K562 (cell line): Measurements from ENCODE around the gene POTEF. TPM values are rescaled to one million over a fixed set of nuclear protein-coding genes. Genes with fewer than 3 reads are reported as not detected.
"Not testable (repeated sequence)": the region's sequence is repeated elsewhere in the genome, so short reads cannot be mapped to it uniquely, and the experiment has no call there.

Experiments used
- ATAC-seq: fragments of 200-7000 bp; cut with Tn5 transposase; 3 replicates; pipeline ENCODE4 v1.9.1; 2020; ENCODE audit warnings: moderate library complexity
- BruUV-seq: library from RNA; stranded (reverse); fragments of 400-500 nt; replicated peaks from 2 replicates; lab custom pipeline; 2021; lab: Mats Ljungman, UMichigan
- CTCF ChIA-PET: fragments of 300-600 bp; formaldehyde crosslinking; extraction: SDS; loops from one replicate; lab custom pipeline; 2021; ENCODE audit warnings: low intra/inter-chr PET ratio; lab: Yijun Ruan, JAX
- POLR2A ChIA-PET: fragments of 300-600, 350-650 bp; sonication (Branson Sonifier 250); formaldehyde crosslinking; extraction: SDS; loops from one replicate; lab custom pipeline; 2021; ENCODE audit warnings: antibody characterized with exemption, inconsistent platforms; lab: Yijun Ruan, JAX
- DNase-seq, 4 experiments: peaks; one replicate each; pipeline versions ENCODE4 v3.0.0 to v3.0.0-alpha.2; 2011 to 2018; ENCODE audit warnings: low spot score in 3 of 4, mixed read lengths in 3 of 4; ENCODE audit errors: extremely low read depth in 1 of 4
- FAIRE-seq: peaks from 2 replicates; lab custom pipeline; 2011; peaks lifted over from hg19 to GRCh38; lab: Jason Lieb, UNC
- H2AFZ ChIP-seq: 2 replicates; pipeline ENCODE4 v1.6.0; 2011; ENCODE audit warnings: low read depth, low read length, control low read depth, inconsistent platforms
- H3K27ac ChIP-seq: fragments of 200-600 bp; 3 replicates; pipeline ENCODE4 v1.8.0; 2011; ENCODE audit warnings: low read depth, mild to moderate bottlenecking, control low read depth, inconsistent platforms, low read length, moderate library complexity, mixed read lengths; ENCODE audit errors: extremely low read depth
- H3K27me3 ChIP-seq, 2 experiments: fragments of 300-600 bp in 1 of 2; 2 replicates in 1 of 2; 3 replicates in 1 of 2; pipeline versions ENCODE4 v1.6.0 to v1.8.0; 2011; ENCODE audit warnings: inconsistent platforms in 2 of 2, low read length in 2 of 2, mild to moderate bottlenecking in 1 of 2, mixed read lengths in 1 of 2, moderate library complexity in 1 of 2; ENCODE audit not compliant: control insufficient read depth in 2 of 2, insufficient read depth in 2 of 2
- H3K36me3 ChIP-seq: fragments of 300-600 bp; 3 replicates; pipeline ENCODE4 v1.8.0; 2011; ENCODE audit warnings: mild to moderate bottlenecking, low read length, inconsistent platforms; ENCODE audit not compliant: control insufficient read depth, insufficient read depth
- H3K4me1 ChIP-seq, 2 experiments: fragments of 200-600 bp in 1 of 2; replicated peaks in 1 of 2; 2 replicates in 1 of 2; 3 replicates in 1 of 2; pipeline versions ENCODE4 v1.5.1 to v1.8.0; 2011; ENCODE audit warnings: inconsistent platforms in 2 of 2, low read length in 2 of 2, mild to moderate bottlenecking in 1 of 2, mixed read lengths in 1 of 2, moderate library complexity in 1 of 2; ENCODE audit not compliant: control insufficient read depth in 2 of 2, insufficient read depth in 2 of 2
- H3K4me2 ChIP-seq: 2 replicates; pipeline ENCODE4 v1.6.1; 2011; ENCODE audit warnings: low read length, control low read depth, inconsistent platforms, mixed read lengths; ENCODE audit not compliant: insufficient read depth
- H3K4me3 ChIP-seq: fragments of 200-600 bp; sonication (generic), shearing (Covaris generic); 2 replicates; pipeline ENCODE4 v1.5.1; 2016; ENCODE audit warnings: control low read depth, inconsistent platforms
- H3K79me2 ChIP-seq: fragments of 200-600 bp; 3 replicates; pipeline ENCODE4 v1.8.0; 2011; ENCODE audit warnings: low read length, inconsistent platforms; ENCODE audit not compliant: control insufficient read depth, insufficient read depth
- H3K9ac ChIP-seq, 2 experiments: 2 replicates each; pipeline versions ENCODE4 v1.6.0 to v1.6.1; 2011; ENCODE audit warnings: low read depth in 2 of 2, low read length in 2 of 2, control low read depth in 1 of 2, inconsistent platforms in 1 of 2, mild to moderate bottlenecking in 1 of 2, mixed read lengths in 1 of 2; ENCODE audit not compliant: insufficient read depth in 1 of 2
- H3K9me1 ChIP-seq: one replicate; pipeline ENCODE4 v1.6.0; 2011; ENCODE audit warnings: inconsistent platforms, mild to moderate bottlenecking, low read length, moderate library complexity; ENCODE audit not compliant: control insufficient read depth, insufficient read depth
- H3K9me3 ChIP-seq: replicated peaks from 2 replicates; pipeline ENCODE4 v1.5.1; 2011; ENCODE audit warnings: low read depth, low read length, inconsistent platforms; ENCODE audit not compliant: control insufficient read depth, insufficient read depth
- H4K20me1 ChIP-seq: replicated peaks from 2 replicates; pipeline ENCODE4 v1.6.1; 2011; ENCODE audit warnings: low read length, inconsistent platforms, mixed read lengths; ENCODE audit not compliant: control insufficient read depth, insufficient read depth
- POLR2G ChIP-seq: fragments of 200-400 bp; formaldehyde crosslinking; IDR thresholded peaks from 2 replicates; pipeline ENCODE4 v1.6.1; 2017; ENCODE audit warnings: low read depth, mild to moderate bottlenecking, antibody characterized with exemption, low read length, moderate library complexity
- WGBS: fragments of 100-300 bp; shearing (Covaris generic); methylation state at CpG from one replicate; pipeline ENCODE4 v1.1.6; 2016; ENCODE audit warnings: low coverage, mixed read lengths; ENCODE audit not compliant: insufficient coverage; ENCODE audit errors: missing lambda C conversion rate; 5-methylcytosine and 5-hydroxymethylcytosine counted together
- in situ Hi-C: fragments of 300-500 bp; cut with MboI; formaldehyde crosslinking; loops from 4 replicates; pipeline ENCODE4 v1.15.0; 2018; ENCODE audit warnings: inconsistent platforms, mixed read lengths
- intact Hi-C: fragments of 100-400 bp; cut with micrococcal nuclease; formaldehyde crosslinking; loops from 2 replicates; pipeline ENCODE4 v1.14.2; 2022
- polyA plus RNA-seq, 8 experiments: library from polyadenylated mRNA; depleted of rRNA in 4 of 8; stranded (reverse) in 5 of 8; unstranded in 3 of 8; fragments of >200 nt; fragmentation: Nextera tagmentation in 2 of 8; fragmentation: Illumina TruSeq in 1 of 8; extraction: Ambion mirVana in 2 of 8; extraction: Trizol in 1 of 8; gene quantifications; 2 replicates each; pipeline versions ENCODE4 v1.2.1 to v1.2.3, GENCODE V29; 2011 to 2014; ENCODE audit warnings: inconsistent platforms in 1 of 8, missing spikeins in 1 of 8
- total RNA-seq, 7 experiments: library from RNA; depleted of rRNA in 6 of 7; stranded (reverse); fragments of >200 nt in 6 of 7; fragmentation: Illumina TruSeq in 2 of 7; extraction: Trizol in 2 of 7; gene quantifications; 2 replicates each; pipeline versions ENCODE4 v1.2.1 to v1.2.3, GENCODE V29; 2011 to 2021; ENCODE audit warnings: low replicate concordance in 1 of 7

POTEF gene
- total and polyA plus RNA-seq, 9 of the 15 experiments (the other 6 are each of a cell fraction or from before 2014, with no cell fraction given): 0.04 to 2.2 (median 0.27) TPM; not detected in 1

DNA sequence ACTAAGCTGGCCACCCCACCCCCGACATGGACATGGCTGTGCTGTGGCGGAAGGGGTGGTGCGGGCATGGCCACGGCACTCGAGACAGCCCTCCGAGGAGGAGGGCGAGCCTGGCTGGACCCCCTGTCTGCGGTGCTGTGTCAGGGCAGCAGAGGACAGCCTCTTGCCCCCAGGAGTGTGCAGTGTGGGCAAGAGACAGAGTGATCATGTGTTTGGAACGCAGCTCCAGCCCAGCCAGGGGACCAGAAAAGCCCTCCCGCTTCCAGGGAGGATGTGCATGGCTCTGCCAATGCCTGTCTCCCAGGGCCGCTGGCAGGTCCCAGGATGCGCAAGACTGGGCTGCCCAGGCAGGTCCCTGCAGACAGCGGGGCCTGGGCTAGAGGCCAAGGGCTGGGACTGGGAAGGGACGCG, 9.8 kb upstream of the POTEF start:
- POLR2A ChIA-PET, ATAC-seq: not testable (repeated sequence)

DNA sequence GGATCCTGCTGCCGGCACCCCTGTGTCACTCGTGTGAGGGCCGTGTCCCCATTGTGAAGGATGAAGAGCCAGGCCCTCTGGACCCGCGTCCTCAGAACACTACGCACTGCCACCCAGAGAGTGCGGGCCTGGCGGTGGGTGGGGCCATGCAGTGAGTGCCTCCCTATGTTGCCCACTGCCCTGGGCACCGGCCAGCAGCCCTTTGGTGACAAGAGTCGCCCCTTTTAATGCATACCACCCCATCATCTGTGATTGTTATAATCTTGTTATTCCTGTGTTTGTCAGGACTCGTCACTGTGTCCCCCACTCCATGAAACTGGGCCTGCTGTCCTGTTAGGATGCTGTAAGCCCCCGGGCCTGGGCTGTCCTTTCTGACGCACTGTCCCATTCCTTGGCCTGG, 9.3 kb upstream of the POTEF start:
- H3K36me3 ChIP-seq, H3K9me3 ChIP-seq, H2AFZ ChIP-seq, BruUV-seq, ATAC-seq, POLR2A ChIA-PET, H3K27ac ChIP-seq, H3K9me1 ChIP-seq, DNase-seq, intact Hi-C loops, H3K4me3 ChIP-seq, H3K9ac ChIP-seq, FAIRE-seq, H3K27me3 ChIP-seq, H3K4me2 ChIP-seq, H4K20me1 ChIP-seq, CTCF ChIA-PET: not testable (repeated sequence)
- Histone ChIP-seq H3K4me1 (peaks cover 0 to 10% of the 10 kb centered on the region in 2 experiments; a peak in 2 of 5 replicates), H3K79me2 (peaks cover 11% of the 10 kb centered on the region)
- in situ Hi-C loops: loop anchor here (10.0 kb wide), 1 partner anchor 1076 kb away; no protein-coding TSS in a partner anchor
- 57% methylated on average over 6 of the region's 13 CpGs for WGBS

More for the DNA sequence above, 9.8 kb upstream of the POTEF start:
- CTCF ChIA-PET: not testable (repeated sequence)
- 0 out of 2 replicates have a peak, but pooled peaks have one; percentile 13 for TF ChIP-seq POLR2G
- TF ChIP-seq, all 486 proteins: peak for 1; not testable (repeated sequence) for 485
- H3K4me3 ChIP-seq, FAIRE-seq, H3K79me2 ChIP-seq, H4K20me1 ChIP-seq, H3K4me2 ChIP-seq, H3K27ac ChIP-seq, H2AFZ ChIP-seq, H3K27me3 ChIP-seq, intact Hi-C loops, BruUV-seq, H3K9me1 ChIP-seq, H3K9ac ChIP-seq, H3K36me3 ChIP-seq, H3K9me3 ChIP-seq, DNase-seq: not testable (repeated sequence)
- WGBS: 64% methylated on average over 7 of the region's 15 CpGs
- in situ Hi-C loops: loop anchor here (10.0 kb wide), 1 partner anchor 1076 kb away; no protein-coding TSS in a partner anchor
- peaks cover 0 to 10% of the 10 kb centered on the region in 2 experiments; a peak in 2 of 5 replicates for H3K4me1 ChIP-seq

DNA sequence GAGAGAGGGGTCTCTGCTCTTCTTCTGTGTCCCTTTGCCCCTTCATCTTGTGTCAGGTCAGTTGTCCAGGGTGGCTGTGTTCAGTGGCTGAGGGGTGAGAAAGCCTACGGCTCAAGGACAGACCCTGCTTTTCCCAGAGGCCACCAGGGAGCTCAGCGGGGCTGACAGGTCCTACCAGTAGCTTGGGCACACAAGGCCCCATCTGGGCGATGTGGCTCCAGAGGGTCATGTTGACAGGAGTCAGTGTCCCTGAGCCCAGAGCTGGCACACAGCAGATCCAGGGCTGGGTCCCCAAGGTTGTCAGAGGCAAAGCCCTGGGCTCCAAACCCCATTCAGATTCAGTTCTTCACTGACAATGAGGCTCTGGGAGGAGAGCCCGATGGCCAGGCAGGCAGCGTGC, 8.1 kb upstream of the POTEF start:
- BruUV-seq, DNase-seq, H4K20me1 ChIP-seq, H3K9me3 ChIP-seq, H3K27me3 ChIP-seq, H3K9ac ChIP-seq, ATAC-seq, H3K4me2 ChIP-seq, H2AFZ ChIP-seq, H3K9me1 ChIP-seq, H3K27ac ChIP-seq, FAIRE-seq, CTCF ChIA-PET, H3K4me3 ChIP-seq, intact Hi-C loops, H3K36me3 ChIP-seq: not testable (repeated sequence)
- Histone ChIP-seq H3K79me2 (peaks cover 23% of the 10 kb centered on the region), H3K4me1 (peaks cover 0 to 10% of the 10 kb centered on the region in 2 experiments; a peak in 1 of 5 replicates)
- in situ Hi-C loops: loop anchor here (10.0 kb wide), 1 partner anchor 1078 kb away; no protein-coding TSS in a partner anchor
- WGBS: 63% methylated on average over 2 of the region's 5 CpGs
- POLR2A ChIA-PET: interaction anchor here (0.6 kb wide), 1 partner anchor 127 kb away, joined by 4 read pairs; no protein-coding TSS in a partner anchor
